HepG2 (cell line): ENCODE measurements around the gene BCAS3. TPM values are rescaled to one million over a fixed set of nuclear protein-coding genes. Genes with fewer than 3 reads are reported as not detected.

Source experiments
- ATAC-seq: fragments of 200-7000 bp; cut with Tn5 transposase; 3 replicates; pipeline ENCODE4 v1.9.1; 2020; ENCODE audit warnings: mild to moderate bottlenecking, moderate library complexity
- BruUV-seq: library from RNA; stranded (reverse); fragments of 400-500 nt; replicated peaks from 2 replicates; lab custom pipeline; 2021; lab: Mats Ljungman, UMichigan
- CTCF ChIA-PET: fragments of 300-600 bp; formaldehyde crosslinking; extraction: SDS; loops from one replicate; lab custom pipeline; 2021; ENCODE audit warnings: low total read pairs, inconsistent platforms, low intra/inter-chr PET ratio; lab: Yijun Ruan, JAX
- POLR2A ChIA-PET: fragments of 350-600 bp; sonication (Branson Sonifier 250); formaldehyde crosslinking; loops from one replicate; lab custom pipeline; 2020; ENCODE audit warnings: antibody characterized with exemption, inconsistent platforms; lab: Yijun Ruan, JAX
- DNase-seq: peaks from one replicate; pipeline ENCODE4 v3.0.0-alpha.2; 2015; ENCODE audit warnings: low spot score
- FAIRE-seq: peaks from 3 replicates; lab custom pipeline; 2011; peaks lifted over from hg19 to GRCh38; lab: Jason Lieb, UNC
- H2AFZ ChIP-seq: one replicate; pipeline ENCODE4 v1.6.1; 2011; ENCODE audit warnings: low read length, inconsistent platforms
- H3K27ac ChIP-seq: fragments of 300-600 bp; 3 replicates; pipeline ENCODE4 v1.8.0; 2011; ENCODE audit warnings: mixed run types, mild to moderate bottlenecking, mixed read lengths, low read length, inconsistent platforms; ENCODE audit not compliant: insufficient read depth; ENCODE audit errors: extremely low read length
- H3K27me3 ChIP-seq, 2 experiments: fragments of 200-600 bp in 1 of 2; 2 replicates in 1 of 2; 3 replicates in 1 of 2; pipeline versions ENCODE4 v1.6.0 to v1.8.0; 2011; ENCODE audit warnings: low read length in 2 of 2, mild to moderate bottlenecking in 2 of 2, moderate library complexity in 2 of 2, inconsistent platforms in 1 of 2; ENCODE audit not compliant: insufficient read depth in 2 of 2, control insufficient read depth in 1 of 2
- H3K36me3 ChIP-seq, 2 experiments: fragments of 200-600 bp in 1 of 2; replicated peaks in 1 of 2; 2 replicates in 1 of 2; 3 replicates in 1 of 2; pipeline versions ENCODE4 v1.5.1 to v1.8.0; 2011; ENCODE audit warnings: low read length in 2 of 2, inconsistent platforms in 1 of 2; ENCODE audit not compliant: insufficient read depth in 2 of 2, control insufficient read depth in 1 of 2
- H3K4me1 ChIP-seq: 2 replicates; pipeline ENCODE4 v1.5.1; 2012; ENCODE audit warnings: low read length, inconsistent platforms; ENCODE audit not compliant: insufficient read depth
- H3K4me2 ChIP-seq: 2 replicates; pipeline ENCODE4 v1.6.0; 2011; ENCODE audit warnings: low read depth, low read length, inconsistent platforms
- H3K4me3 ChIP-seq, 3 experiments: fragments of 200-600 bp in 1 of 3; sonication (generic), shearing (Covaris generic) in 1 of 3; replicated peaks in 1 of 3; 2 replicates each; pipeline ENCODE4 v1.5.1; 2011 to 2016; ENCODE audit warnings: low read length in 3 of 3, inconsistent platforms in 2 of 3, low read depth in 2 of 3, mild to moderate bottlenecking in 2 of 3, control low read depth in 1 of 3, mixed read lengths in 1 of 3; ENCODE audit not compliant: insufficient read depth in 1 of 3
- H3K79me2 ChIP-seq: one replicate; pipeline ENCODE4 v1.6.1; 2011; ENCODE audit warnings: low read length, inconsistent platforms; ENCODE audit not compliant: insufficient read depth
- H3K9ac ChIP-seq: 2 replicates; pipeline ENCODE4 v1.6.0; 2011; ENCODE audit warnings: mild to moderate bottlenecking, low read depth, low read length, inconsistent platforms; ENCODE audit not compliant: insufficient read depth
- H3K9me3 ChIP-seq: 2 replicates; pipeline ENCODE4 v1.5.1; 2012; ENCODE audit warnings: mild to moderate bottlenecking, low read length
- H4K20me1 ChIP-seq: 2 replicates; pipeline ENCODE4 v1.6.0; 2011; ENCODE audit warnings: inconsistent platforms, mild to moderate bottlenecking, low read length, moderate library complexity; ENCODE audit not compliant: insufficient read depth
- EP300 ChIP-seq, 3 experiments: sonication (generic) in 1 of 3; formaldehyde crosslinking in 1 of 3; IDR thresholded peaks; 2 replicates each; pipeline versions ENCODE4 v1.5.1 to v1.6.1; 2011 to 2020; ENCODE audit warnings: low read depth in 2 of 3, low read length in 2 of 3, borderline replicate concordance in 1 of 3, improper control_type of control experiment in 1 of 3, mild to moderate bottlenecking in 1 of 3, missing genetic modification reagents in 1 of 3, moderate library complexity in 1 of 3
- GATAD1 ChIP-seq: IDR thresholded peaks from 2 replicates; pipeline ENCODE4 v1.6.1; 2016; ENCODE audit warnings: missing genetic modification reagents, missing compliant biosample characterization
- KAT7 ChIP-seq: IDR thresholded peaks from 2 replicates; pipeline ENCODE4 v1.6.1; 2018; ENCODE audit warnings: borderline replicate concordance, missing compliant biosample characterization
- KMT2B ChIP-seq: IDR thresholded peaks from 2 replicates; pipeline ENCODE4 v1.6.1; 2016; ENCODE audit warnings: missing genetic modification reagents, missing compliant biosample characterization
- PHF8 ChIP-seq: sonication (generic); formaldehyde crosslinking; IDR thresholded peaks from 2 replicates; pipeline ENCODE4 v1.5.0; 2020; ENCODE audit warnings: missing genetic modification reagents
- SOX5 ChIP-seq: IDR thresholded peaks from 2 replicates; pipeline ENCODE4 v1.6.1; 2016; ENCODE audit warnings: borderline replicate concordance
- ZNF253 ChIP-seq: sonication (generic); formaldehyde crosslinking; IDR thresholded peaks from 2 replicates; pipeline ENCODE4 v1.8.0; 2022; ENCODE audit warnings: mild to moderate bottlenecking, missing genetic modification reagents, borderline replicate concordance
- WGBS: methylation state at CpG from one replicate; pipeline ENCODE4 v1.1.6; 2017; ENCODE audit warnings: low lambda C conversion rate; 5-methylcytosine and 5-hydroxymethylcytosine counted together
- in situ Hi-C: cut with HindIII; loops from 2 replicates; pipeline ENCODE4 v1.10.0; 2017; ENCODE audit warnings: low pct_unique_long_range_greater_than_20kb; ENCODE audit not compliant: extremely low pct_ligation_motif_present
- intact Hi-C: fragments of 100-400 bp; cut with micrococcal nuclease; formaldehyde crosslinking; loops from one replicate; pipeline ENCODE4 v1.10.0; 2022; ENCODE audit not compliant: unreplicated experiment
- polyA plus RNA-seq, 8 experiments: library from polyadenylated mRNA; depleted of rRNA in 3 of 8; stranded (reverse) in 7 of 8; unstranded in 1 of 8; fragments of >200 nt; fragmentation: Illumina TruSeq in 4 of 8; extraction: Trizol in 4 of 8; gene quantifications; 2 replicates each; pipeline versions ENCODE4 v1.2.1 to v1.2.3, GENCODE V29; 2011 to 2016; ENCODE audit warnings: low read depth in 4 of 8, missing spikeins in 1 of 8, mixed read lengths in 1 of 8; ENCODE audit not compliant: insufficient read depth in 1 of 8
- total RNA-seq, 5 experiments: library from RNA; depleted of rRNA; stranded (reverse); fragments of >200 nt; fragmentation: Illumina TruSeq; extraction: Trizol; gene quantifications; 2 replicates each; pipeline ENCODE4 v1.2.3, GENCODE V29; 2016; ENCODE audit warnings: low read depth in 1 of 5
- TF ChIP-seq, protein P1 (sequence below): sonication (generic); formaldehyde crosslinking; IDR thresholded peaks from 2 replicates; pipeline ENCODE4 v1.5.0; 2020; ENCODE audit warnings: mild to moderate bottlenecking, missing genetic modification reagents
- TF ChIP-seq, protein P2 (sequence below): IDR thresholded peaks from 2 replicates; pipeline ENCODE4 v1.6.1; 2012; ENCODE audit warnings: low read length, improper control_type of control experiment
- TF ChIP-seq, protein P3 (sequence below): sonication (generic); formaldehyde crosslinking; IDR thresholded peaks from 2 replicates; pipeline ENCODE4 v1.5.0; 2020; ENCODE audit warnings: missing genetic modification reagents
- TF ChIP-seq, protein P4 (sequence below): sonication (generic); formaldehyde crosslinking; IDR thresholded peaks from 2 replicates; pipeline ENCODE4 v1.4.0; 2020; ENCODE audit warnings: mild to moderate bottlenecking, missing genetic modification reagents

The BCAS3 gene
- total and polyA plus RNA-seq, 2 of the 13 experiments (the other 11 are each of a cell fraction or from before 2014, with no cell fraction given): 10.7 to 11.2 TPM

DNA sequence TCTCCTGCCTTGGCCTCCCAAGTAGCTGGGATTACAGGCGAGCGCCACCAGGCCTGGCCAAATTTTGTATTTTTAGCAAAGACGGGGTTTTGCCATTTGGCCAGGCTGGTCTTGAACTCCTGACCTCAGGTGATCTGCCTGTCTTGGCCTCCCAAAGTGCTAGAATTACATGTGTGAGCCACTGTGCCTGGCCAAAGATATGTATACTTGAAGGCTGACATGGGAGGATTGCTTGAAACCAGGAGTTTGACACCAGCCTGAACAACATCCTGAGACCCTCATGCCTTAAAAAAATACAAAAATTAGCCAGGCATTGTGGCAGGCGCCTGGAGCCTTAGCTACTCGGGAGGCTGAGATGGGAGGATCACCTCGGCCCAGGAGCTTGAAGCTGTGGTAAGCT is 3.1 kb downstream of the BCAS3 start:
- TF ChIP-seq, protein P1, sequence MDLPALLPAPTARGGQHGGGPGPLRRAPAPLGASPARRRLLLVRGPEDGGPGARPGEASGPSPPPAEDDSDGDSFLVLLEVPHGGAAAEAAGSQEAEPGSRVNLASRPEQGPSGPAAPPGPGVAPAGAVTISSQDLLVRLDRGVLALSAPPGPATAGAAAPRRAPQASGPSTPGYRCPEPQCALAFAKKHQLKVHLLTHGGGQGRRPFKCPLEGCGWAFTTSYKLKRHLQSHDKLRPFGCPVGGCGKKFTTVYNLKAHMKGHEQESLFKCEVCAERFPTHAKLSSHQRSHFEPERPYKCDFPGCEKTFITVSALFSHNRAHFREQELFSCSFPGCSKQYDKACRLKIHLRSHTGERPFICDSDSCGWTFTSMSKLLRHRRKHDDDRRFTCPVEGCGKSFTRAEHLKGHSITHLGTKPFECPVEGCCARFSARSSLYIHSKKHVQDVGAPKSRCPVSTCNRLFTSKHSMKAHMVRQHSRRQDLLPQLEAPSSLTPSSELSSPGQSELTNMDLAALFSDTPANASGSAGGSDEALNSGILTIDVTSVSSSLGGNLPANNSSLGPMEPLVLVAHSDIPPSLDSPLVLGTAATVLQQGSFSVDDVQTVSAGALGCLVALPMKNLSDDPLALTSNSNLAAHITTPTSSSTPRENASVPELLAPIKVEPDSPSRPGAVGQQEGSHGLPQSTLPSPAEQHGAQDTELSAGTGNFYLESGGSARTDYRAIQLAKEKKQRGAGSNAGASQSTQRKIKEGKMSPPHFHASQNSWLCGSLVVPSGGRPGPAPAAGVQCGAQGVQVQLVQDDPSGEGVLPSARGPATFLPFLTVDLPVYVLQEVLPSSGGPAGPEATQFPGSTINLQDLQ (CRISPR knock-in tag): no peak
- TF ChIP-seq KMT2B (CRISPR knock-in tag): no peak
- TF ChIP-seq, all 625 proteins: peak for 0
- no peak overlapping the region for H3K4me3 ChIP-seq
- intact Hi-C loops (no loop called here), in situ Hi-C loops (no loop called here)
- ChIA-PET CTCF (no interaction called here), POLR2A (no interaction called here)
- H3K9ac ChIP-seq: no peak overlapping the region
- H3K4me1 ChIP-seq: peaks cover 7% of the 10 kb centered on the region
- H3K79me2 ChIP-seq: no peaks in the 10 kb centered on the region
- FAIRE-seq (no peak), DNase-seq (no peak), ATAC-seq (no peak)
- BruUV-seq: no TSS peak
- no peak overlapping the region for H3K27ac ChIP-seq
- WGBS: 96% methylated on average over 6 of the region's 6 CpGs
- H2AFZ ChIP-seq: no peak overlapping the region
- H3K27me3 ChIP-seq: no peaks in the 10 kb centered on the region; a peak in 1 of 5 replicates
- no peak overlapping the region for H3K4me2 ChIP-seq
- H4K20me1 ChIP-seq: no peaks in the 10 kb centered on the region
- no peaks in the 10 kb centered on the region for H3K9me3 ChIP-seq
- no peaks in the 10 kb centered on the region for H3K36me3 ChIP-seq

DNA sequence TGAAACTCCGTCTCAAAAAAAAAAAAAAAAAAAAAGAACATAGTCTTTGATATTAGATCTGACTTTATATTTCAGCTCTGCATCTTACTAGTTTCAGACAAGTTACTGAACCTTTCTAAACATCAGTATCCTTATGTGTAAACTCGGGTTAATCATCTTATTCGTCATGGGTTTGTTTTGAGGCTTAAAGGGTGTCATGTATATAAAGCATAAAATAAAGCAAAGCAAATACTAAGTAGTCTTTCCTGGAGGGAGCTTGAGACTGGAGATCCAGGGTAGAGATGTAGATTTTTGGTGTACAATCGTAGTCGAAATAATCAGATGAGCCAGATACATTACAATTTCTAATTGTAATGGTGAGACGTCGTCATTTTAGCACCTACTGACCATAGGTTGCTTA is 7.8 kb downstream of the BCAS3 start:
- H3K27me3 ChIP-seq: no peaks in the 10 kb centered on the region
- in situ Hi-C loops: no loop called here
- no peak overlapping the region for H3K27ac ChIP-seq
- H3K9me3 ChIP-seq: no peaks in the 10 kb centered on the region
- no peaks in the 10 kb centered on the region for H3K36me3 ChIP-seq
- H2AFZ ChIP-seq: no peak overlapping the region
- intact Hi-C loops: no loop called here
- no peak overlapping the region for H3K4me3 ChIP-seq
- H3K4me2 ChIP-seq: no peak overlapping the region
- ChIA-PET POLR2A (no interaction called here), CTCF (no interaction called here)
- ATAC-seq (no peak), DNase-seq (no peak), FAIRE-seq (no peak)
- H3K9ac ChIP-seq: no peak overlapping the region
- H3K79me2 ChIP-seq: no peaks in the 10 kb centered on the region
- WGBS: 91% methylated on average over 7 of the region's 7 CpGs
- BruUV-seq: no TSS peak
- H3K4me1 ChIP-seq: no peaks in the 10 kb centered on the region
- H4K20me1 ChIP-seq: no peaks in the 10 kb centered on the region
- TF ChIP-seq, protein P2, sequence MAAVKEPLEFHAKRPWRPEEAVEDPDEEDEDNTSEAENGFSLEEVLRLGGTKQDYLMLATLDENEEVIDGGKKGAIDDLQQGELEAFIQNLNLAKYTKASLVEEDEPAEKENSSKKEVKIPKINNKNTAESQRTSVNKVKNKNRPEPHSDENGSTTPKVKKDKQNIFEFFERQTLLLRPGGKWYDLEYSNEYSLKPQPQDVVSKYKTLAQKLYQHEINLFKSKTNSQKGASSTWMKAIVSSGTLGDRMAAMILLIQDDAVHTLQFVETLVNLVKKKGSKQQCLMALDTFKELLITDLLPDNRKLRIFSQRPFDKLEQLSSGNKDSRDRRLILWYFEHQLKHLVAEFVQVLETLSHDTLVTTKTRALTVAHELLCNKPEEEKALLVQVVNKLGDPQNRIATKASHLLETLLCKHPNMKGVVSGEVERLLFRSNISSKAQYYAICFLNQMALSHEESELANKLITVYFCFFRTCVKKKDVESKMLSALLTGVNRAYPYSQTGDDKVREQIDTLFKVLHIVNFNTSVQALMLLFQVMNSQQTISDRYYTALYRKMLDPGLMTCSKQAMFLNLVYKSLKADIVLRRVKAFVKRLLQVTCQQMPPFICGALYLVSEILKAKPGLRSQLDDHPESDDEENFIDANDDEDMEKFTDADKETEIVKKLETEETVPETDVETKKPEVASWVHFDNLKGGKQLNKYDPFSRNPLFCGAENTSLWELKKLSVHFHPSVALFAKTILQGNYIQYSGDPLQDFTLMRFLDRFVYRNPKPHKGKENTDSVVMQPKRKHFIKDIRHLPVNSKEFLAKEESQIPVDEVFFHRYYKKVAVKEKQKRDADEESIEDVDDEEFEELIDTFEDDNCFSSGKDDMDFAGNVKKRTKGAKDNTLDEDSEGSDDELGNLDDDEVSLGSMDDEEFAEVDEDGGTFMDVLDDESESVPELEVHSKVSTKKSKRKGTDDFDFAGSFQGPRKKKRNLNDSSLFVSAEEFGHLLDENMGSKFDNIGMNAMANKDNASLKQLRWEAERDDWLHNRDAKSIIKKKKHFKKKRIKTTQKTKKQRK: no peak
- no peak for TF ChIP-seq EP300 (IDR thresholded peaks at IDR 0.05; ENCODE audit: low read depth in 2 of 2, low read length in 2 of 2)
- no peak for TF ChIP-seq EP300 (CRISPR knock-in tag; IDR thresholded peaks at IDR 0.05; ENCODE audit: borderline replicate concordance)
- TF ChIP-seq GATAD1 (CRISPR knock-in tag): no peak
- no peak for TF ChIP-seq KAT7
- no peak for TF ChIP-seq SOX5 (CRISPR knock-in tag)
- no peak for TF ChIP-seq ZNF253 (CRISPR knock-in tag)
- TF ChIP-seq, protein P3, sequence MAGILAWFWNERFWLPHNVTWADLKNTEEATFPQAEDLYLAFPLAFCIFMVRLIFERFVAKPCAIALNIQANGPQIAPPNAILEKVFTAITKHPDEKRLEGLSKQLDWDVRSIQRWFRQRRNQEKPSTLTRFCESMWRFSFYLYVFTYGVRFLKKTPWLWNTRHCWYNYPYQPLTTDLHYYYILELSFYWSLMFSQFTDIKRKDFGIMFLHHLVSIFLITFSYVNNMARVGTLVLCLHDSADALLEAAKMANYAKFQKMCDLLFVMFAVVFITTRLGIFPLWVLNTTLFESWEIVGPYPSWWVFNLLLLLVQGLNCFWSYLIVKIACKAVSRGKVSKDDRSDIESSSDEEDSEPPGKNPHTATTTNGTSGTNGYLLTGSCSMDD (CRISPR knock-in tag): no peak
- no peak for TF ChIP-seq PHF8 (CRISPR knock-in tag)
- TF ChIP-seq, protein P4, sequence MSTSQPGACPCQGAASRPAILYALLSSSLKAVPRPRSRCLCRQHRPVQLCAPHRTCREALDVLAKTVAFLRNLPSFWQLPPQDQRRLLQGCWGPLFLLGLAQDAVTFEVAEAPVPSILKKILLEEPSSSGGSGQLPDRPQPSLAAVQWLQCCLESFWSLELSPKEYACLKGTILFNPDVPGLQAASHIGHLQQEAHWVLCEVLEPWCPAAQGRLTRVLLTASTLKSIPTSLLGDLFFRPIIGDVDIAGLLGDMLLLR (CRISPR knock-in tag): no peak
